Uterus (tissue), 2 donors: ENCODE results near the gene GAS1.

Source experiments
- CTCF ChIP-seq, 4 experiments: fragments of 200-600 bp in 2 of 4; fragments of 450-650 bp in 2 of 4; sonication (generic) in 2 of 4; IDR thresholded peaks; one replicate each; pipeline ENCODE4 v1.5.1; 2016 to 2019; ENCODE audit warnings: antibody characterized with exemption in 4 of 4, mild to moderate bottlenecking in 2 of 4, moderate library complexity in 1 of 4
- POLR2A ChIP-seq, 2 donors: fragments of 450-650 bp; IDR thresholded peaks; one replicate each; pipeline ENCODE4 v1.6.1; 2016; ENCODE audit warnings: antibody characterized with exemption in 2 of 2, mild to moderate bottlenecking in 1 of 2, moderate library complexity in 1 of 2

- TF ChIP-seq CTCF (IDR thresholded peaks at IDR 0.05) = no peak
- TF ChIP-seq POLR2A (IDR thresholded peaks at IDR 0.05) = no peak
Measured at GRCh38 chr9:86975606-86976005, 28.3 kb upstream of the GAS1 start.
